Activated CD4-positive, alpha-beta memory T cell treated with anti-CD3 and anti-CD28 coated beads for 36 hours (primary cell): Measurements from ENCODE around the gene SORL1. TPM values are rescaled to one million over a fixed set of nuclear protein-coding genes. Genes with fewer than 3 reads are reported as not detected.

Experiments
- CTCF ChIA-PET: fragments of 350-600 bp; sonication (Branson Sonifier 250); formaldehyde crosslinking; loops from one replicate; lab custom pipeline; 2021; ENCODE audit warnings: antibody characterized with exemption, inconsistent platforms; lab: Charles Lee
- POLR2A ChIA-PET: fragments of 350-600 bp; sonication (Branson Sonifier 250); formaldehyde crosslinking; loops from one replicate; lab custom pipeline; 2021; ENCODE audit warnings: antibody characterized with exemption; lab: Charles Lee
- DNase-seq: peaks from one replicate; pipeline ENCODE4 v3.0.0-alpha.2; 2020
- H3K27ac Mint-ChIP-seq: one replicate; pipeline ENCODE4 v1.8.0; 2021; ENCODE audit warnings: mixed read lengths
- H3K27me3 Mint-ChIP-seq: one replicate; pipeline ENCODE4 v1.8.0; 2021; ENCODE audit warnings: mixed read lengths
- H3K36me3 Mint-ChIP-seq: one replicate; pipeline ENCODE4 v1.8.0; 2021; ENCODE audit warnings: mixed read lengths
- H3K4me1 Mint-ChIP-seq: one replicate; pipeline ENCODE4 v1.8.0; 2021; ENCODE audit warnings: low read depth, mixed read lengths
- H3K4me3 Mint-ChIP-seq: one replicate; pipeline ENCODE4 v1.8.0; 2021; ENCODE audit warnings: mild to moderate bottlenecking, mixed read lengths
- H3K9me3 Mint-ChIP-seq: one replicate; pipeline ENCODE4 v1.8.0; 2021; ENCODE audit warnings: mixed read lengths
- intact Hi-C: fragments of 100-400 bp; cut with micrococcal nuclease; formaldehyde crosslinking; loops from one replicate; pipeline ENCODE4 v1.15.1; 2023
- total RNA-seq, 2 experiments: library from RNA; stranded (reverse); gene quantifications; one replicate each; pipeline ENCODE4 v1.2.3, GENCODE V29; 2021

The SORL1 gene
- total RNA-seq, 2 experiments from 2014 or later = 48.1 to 49.3 TPM

DNA sequence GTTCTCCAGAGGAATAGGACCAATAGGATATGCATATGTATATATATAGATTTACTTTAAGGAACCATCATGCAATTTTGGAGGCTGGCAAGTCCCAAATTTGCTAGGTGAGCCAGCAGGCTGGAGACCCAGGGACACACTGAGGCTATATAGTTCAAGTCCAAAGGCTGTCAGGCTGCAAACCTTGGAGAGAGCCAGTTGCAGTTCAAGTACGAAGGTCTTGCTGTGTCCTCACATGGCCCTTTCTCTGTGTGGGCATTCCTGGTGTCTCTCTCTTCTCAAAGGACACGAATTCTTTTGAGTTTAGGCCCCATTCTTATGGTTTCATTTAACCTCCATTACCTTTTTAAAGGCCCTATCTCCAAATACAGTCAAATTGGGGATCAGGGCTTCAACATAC, 135.1 kb downstream of the SORL1 start:
- peaks cover 44% of the 10 kb centered on the region for H3K4me1 Mint-ChIP-seq
- no peak overlapping the region for H3K27ac Mint-ChIP-seq
- no peak for DNase-seq
- peaks cover 48% of the 10 kb centered on the region for H3K36me3 Mint-ChIP-seq
- intact Hi-C loops = no loop called here
- ChIA-PET CTCF (interaction anchor here (1.2 to 1.6 kb wide), 2 partner anchors 137 to 248 kb away, joined by 3 to 4 read pairs; no protein-coding TSS in a partner anchor), POLR2A (no interaction called here)
- no peak overlapping the region for H3K4me3 Mint-ChIP-seq
- H3K9me3 Mint-ChIP-seq = no peaks in the 10 kb centered on the region
- no peaks in the 10 kb centered on the region for H3K27me3 Mint-ChIP-seq

DNA sequence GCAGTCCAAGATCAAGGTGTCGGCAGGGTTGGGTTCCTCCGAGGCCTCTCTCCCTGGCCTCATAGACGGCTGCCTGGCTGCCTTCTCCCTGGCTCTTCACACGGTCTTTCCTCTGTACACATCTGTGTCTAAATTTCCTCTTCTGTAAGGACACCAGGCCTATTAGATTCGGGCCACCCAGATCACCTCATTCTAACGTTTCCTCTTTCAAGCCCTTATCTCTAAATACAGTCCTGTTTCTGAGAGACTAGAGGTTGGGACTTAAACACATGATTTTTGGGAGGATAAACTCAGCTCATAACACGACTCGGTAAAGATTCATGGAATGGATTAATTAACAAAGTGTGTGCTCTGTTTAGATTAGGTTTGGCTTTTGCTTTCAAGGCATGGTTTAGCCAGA, 136.6 kb downstream of the SORL1 start:
- Mint-ChIP-seq H3K4me1 (peaks cover 29% of the 10 kb centered on the region), H3K4me3 (no peak overlapping the region), H3K9me3 (no peaks in the 10 kb centered on the region), H3K36me3 (peaks cover 56% of the 10 kb centered on the region), H3K27ac (no peak overlapping the region), H3K27me3 (no peaks in the 10 kb centered on the region)
- ChIA-PET POLR2A (no interaction called here), CTCF (interaction anchor here (1.0 to 1.7 kb wide), 3 partner anchors 12 to 250 kb away, joined by 3 to 5 read pairs (median 3); no protein-coding TSS in a partner anchor)
- DNase-seq = no peak
- intact Hi-C loops = no loop called here

GRCh38 chr11:121589946-121590537, 137.9 kb downstream of the SORL1 start:
- H3K36me3 Mint-ChIP-seq = peaks cover 57% of the 10 kb centered on the region
- intact Hi-C loops = no loop called here
- peak; percentile 32 for DNase-seq
- no peaks in the 10 kb centered on the region for H3K9me3 Mint-ChIP-seq
- H3K27me3 Mint-ChIP-seq = no peaks in the 10 kb centered on the region
- CTCF ChIA-PET = interaction anchor here (1.1 to 3.8 kb wide), 8 partner anchors 57 to 342 kb away, joined by 3 to 21 read pairs (median 10); partner anchors contain the start of gene SC5D
- H3K4me1 Mint-ChIP-seq = peaks cover 25% of the 10 kb centered on the region
- peak overlapping the region; percentile 36 for H3K27ac Mint-ChIP-seq
- H3K4me3 Mint-ChIP-seq = no peak overlapping the region
- POLR2A ChIA-PET = interaction anchor here (0.7 kb wide), 1 partner anchor 122 kb away, joined by 4 read pairs; no protein-coding TSS in a partner anchor

DNA sequence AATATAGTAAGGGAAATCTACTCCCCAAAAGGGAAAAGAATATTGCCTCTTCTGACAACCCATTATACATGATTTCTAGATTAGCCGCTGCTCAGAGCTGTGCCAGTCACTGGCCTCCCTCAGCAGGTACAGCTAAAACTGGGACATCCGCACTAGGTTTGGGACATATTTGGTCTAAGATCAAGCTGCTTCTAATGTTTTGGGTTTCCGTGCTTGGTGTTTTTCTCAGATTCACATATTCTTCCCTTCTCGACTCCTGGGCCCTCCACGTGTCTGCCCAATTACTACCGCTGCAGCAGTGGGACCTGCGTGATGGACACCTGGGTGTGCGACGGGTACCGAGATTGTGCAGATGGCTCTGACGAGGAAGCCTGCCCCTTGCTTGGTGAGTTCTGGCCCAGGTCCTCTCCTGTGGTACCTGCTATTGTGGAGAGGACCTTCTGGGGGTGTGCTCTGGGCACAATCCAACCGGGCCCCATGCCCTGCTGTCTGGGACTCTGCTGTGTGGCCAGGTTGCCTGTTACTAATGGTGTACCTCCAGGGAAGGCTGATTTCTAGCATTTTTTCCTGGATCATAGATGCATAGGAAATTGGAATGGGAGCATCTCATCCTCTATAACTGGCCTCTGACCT, 138.8 kb downstream of the SORL1 start:
- no peak for DNase-seq
- peak overlapping the region; percentile 52 for H3K27ac Mint-ChIP-seq
- H3K9me3 Mint-ChIP-seq = no peaks in the 10 kb centered on the region
- POLR2A ChIA-PET = interaction anchor here (0.6 kb wide), 1 partner anchor 164 kb away, joined by 3 read pairs; no protein-coding TSS in a partner anchor
- peaks cover 60% of the 10 kb centered on the region for H3K36me3 Mint-ChIP-seq
- H3K4me1 Mint-ChIP-seq = peaks cover 25% of the 10 kb centered on the region
- intact Hi-C loops = loop anchor here (1.0 kb wide), 3 partner anchors 139 to 342 kb away; partner anchors contain the start of genes SORL1 and SORL1-AS1
- H3K4me3 Mint-ChIP-seq = no peak overlapping the region
- H3K27me3 Mint-ChIP-seq = no peaks in the 10 kb centered on the region
- CTCF ChIA-PET = interaction anchor here (0.6 to 3.8 kb wide), 25 partner anchors 9 to 396 kb away, joined by 3 to 28 read pairs (median 4); partner anchors contain the start of genes SC5D, SORL1 and SORL1-AS1

DNA sequence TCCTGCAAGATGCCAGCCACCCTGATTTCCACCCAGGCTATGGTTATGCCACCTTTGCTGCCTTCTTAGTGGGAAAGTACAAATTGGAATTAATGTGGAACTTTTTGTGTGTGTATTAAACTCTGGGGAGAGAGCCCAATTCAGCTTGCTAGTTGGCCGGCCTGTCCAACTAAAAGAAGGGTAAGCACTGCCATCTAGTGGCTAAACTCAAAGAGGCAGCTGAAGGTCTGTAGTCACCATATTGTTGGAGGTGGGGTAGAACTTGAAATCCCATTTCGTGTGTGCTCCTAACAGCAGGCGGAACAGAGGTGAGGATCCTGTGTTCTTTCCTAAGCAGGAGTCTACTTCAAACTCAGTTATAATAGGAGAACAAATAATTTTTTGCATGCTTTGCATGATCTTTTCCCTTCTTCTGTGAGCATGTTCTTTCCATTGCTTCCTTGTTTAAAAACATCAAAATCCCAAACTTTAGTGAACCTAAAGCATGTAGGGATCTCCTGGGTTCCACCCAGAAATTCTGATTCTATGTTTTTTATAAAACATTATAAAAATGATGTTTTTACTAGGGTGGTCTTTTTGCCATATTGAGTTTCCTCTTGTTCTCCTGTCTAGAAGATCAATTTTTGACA, 139.4 kb downstream of the SORL1 start:
- ChIA-PET POLR2A (interaction anchor here (0.6 kb wide), 1 partner anchor 165 kb away, joined by 3 read pairs; no protein-coding TSS in a partner anchor), CTCF (interaction anchor here (0.6 to 3.8 kb wide), 25 partner anchors 8 to 397 kb away, joined by 3 to 28 read pairs (median 4); partner anchors contain the start of genes SC5D, SORL1 and SORL1-AS1)
- Mint-ChIP-seq H3K9me3 (no peaks in the 10 kb centered on the region), H3K36me3 (peaks cover 59% of the 10 kb centered on the region), H3K27me3 (no peaks in the 10 kb centered on the region), H3K4me3 (no peak overlapping the region), H3K27ac (peak overlapping the region; percentile 52), H3K4me1 (peaks cover 25% of the 10 kb centered on the region)
- intact Hi-C loops = loop anchor here (1.0 kb wide), 3 partner anchors 139 to 342 kb away; partner anchors contain the start of genes SORL1 and SORL1-AS1
- peak; percentile 76 for DNase-seq

- CTCF ChIA-PET = interaction anchor here (1.9 to 3.8 kb wide), 5 partner anchors 142 to 342 kb away, joined by 12 to 28 read pairs (median 17); partner anchors contain the start of genes SORL1 and SORL1-AS1
- Mint-ChIP-seq H3K4me3 (no peak overlapping the region), H3K36me3 (peaks cover 59% of the 10 kb centered on the region), H3K9me3 (no peaks in the 10 kb centered on the region), H3K27me3 (no peaks in the 10 kb centered on the region), H3K4me1 (peaks cover 25% of the 10 kb centered on the region), H3K27ac (no peak overlapping the region)
- POLR2A ChIA-PET = no interaction called here
- intact Hi-C loops = no loop called here
- no peak for DNase-seq
These were observed 140.6 kb downstream of the SORL1 start for GRCh38 chr11:121592708-121593107.

DNA sequence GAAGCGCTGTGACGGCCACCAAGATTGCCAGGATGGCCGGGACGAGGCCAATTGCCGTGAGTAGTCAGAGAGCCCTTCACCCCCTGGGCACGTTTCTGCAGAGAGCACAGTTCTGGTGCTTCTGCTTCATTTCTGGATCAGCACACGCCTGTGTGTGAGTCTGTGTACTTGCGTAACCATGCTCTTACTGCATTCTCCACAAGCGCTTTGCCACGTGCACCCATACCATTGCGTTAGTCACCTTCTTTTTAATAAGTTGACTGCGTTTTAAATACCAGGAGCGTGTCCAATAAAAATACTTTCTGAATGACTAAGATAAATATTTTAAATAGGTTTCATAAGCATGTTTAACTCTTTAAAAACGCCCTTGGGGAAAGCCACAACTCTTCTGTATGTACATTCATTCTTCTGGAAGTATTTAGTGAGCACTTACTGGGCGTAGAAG, 143.6 kb downstream of the SORL1 start:
- H3K4me3 Mint-ChIP-seq = no peak overlapping the region
- ChIA-PET POLR2A (no interaction called here), CTCF (interaction anchor here (0.8 to 2.1 kb wide), 2 partner anchors 274 to 401 kb away, joined by 3 to 5 read pairs; no protein-coding TSS in a partner anchor)
- H3K4me1 Mint-ChIP-seq = peaks cover 8% of the 10 kb centered on the region
- no peak for DNase-seq
- peaks cover 56% of the 10 kb centered on the region for H3K36me3 Mint-ChIP-seq
- H3K27me3 Mint-ChIP-seq = no peaks in the 10 kb centered on the region
- H3K9me3 Mint-ChIP-seq = no peaks in the 10 kb centered on the region
- no peak overlapping the region for H3K27ac Mint-ChIP-seq
- intact Hi-C loops = no loop called here

DNA sequence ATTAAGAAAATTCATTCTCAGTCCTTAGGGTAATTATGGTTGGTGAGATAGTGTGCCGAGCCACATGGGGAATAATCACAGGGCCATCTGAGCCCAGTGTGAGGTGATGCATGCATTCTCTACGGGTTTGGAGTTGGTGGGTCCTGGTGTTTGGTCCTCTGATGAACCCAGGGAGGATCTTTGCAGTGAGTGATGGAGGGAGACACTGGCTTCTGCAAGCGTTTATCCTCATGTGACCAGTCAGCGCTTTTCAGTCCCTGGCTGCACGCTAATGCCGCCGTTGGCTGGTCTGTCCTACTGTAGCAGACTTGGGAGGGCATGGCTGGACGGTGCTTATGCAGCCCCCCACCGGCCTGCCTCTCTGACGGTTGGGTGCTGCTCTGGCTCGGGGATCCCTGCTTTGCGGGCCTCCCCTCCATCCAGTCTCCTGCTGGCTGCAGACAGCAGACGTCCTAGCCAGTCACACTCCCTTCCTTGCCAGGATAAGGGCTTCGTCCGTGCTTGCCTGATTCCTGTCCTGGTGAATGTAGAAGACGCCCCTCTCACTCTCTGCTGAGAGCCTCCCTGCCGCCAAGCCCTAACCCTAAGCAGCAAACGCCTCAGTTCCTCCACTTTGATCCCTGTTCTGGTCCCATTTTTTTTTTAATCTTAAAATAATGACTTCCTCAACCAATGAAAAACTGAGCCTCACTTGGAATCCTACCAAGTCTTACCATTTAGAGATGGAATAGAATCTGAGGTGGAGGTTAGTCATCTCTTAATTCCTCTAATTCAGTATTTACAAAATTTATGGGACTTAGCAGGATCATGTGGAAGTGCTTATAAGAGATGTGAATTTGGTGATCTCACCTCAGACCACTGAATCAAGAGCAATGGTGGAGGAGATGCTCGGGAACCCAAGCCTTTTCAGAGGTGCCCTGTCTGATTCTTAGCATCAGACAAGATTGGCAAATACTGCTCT, 144.4 kb downstream of the SORL1 start:
- no peaks in the 10 kb centered on the region for H3K9me3 Mint-ChIP-seq
- no peaks in the 10 kb centered on the region for H3K27me3 Mint-ChIP-seq
- intact Hi-C loops = no loop called here
- peaks cover 50% of the 10 kb centered on the region for H3K36me3 Mint-ChIP-seq
- CTCF ChIA-PET = no interaction called here
- peaks cover under 1% of the 10 kb centered on the region for H3K4me1 Mint-ChIP-seq
- POLR2A ChIA-PET = no interaction called here
- H3K4me3 Mint-ChIP-seq = no peak overlapping the region
- no peak overlapping the region for H3K27ac Mint-ChIP-seq
- DNase-seq = no peak

DNA sequence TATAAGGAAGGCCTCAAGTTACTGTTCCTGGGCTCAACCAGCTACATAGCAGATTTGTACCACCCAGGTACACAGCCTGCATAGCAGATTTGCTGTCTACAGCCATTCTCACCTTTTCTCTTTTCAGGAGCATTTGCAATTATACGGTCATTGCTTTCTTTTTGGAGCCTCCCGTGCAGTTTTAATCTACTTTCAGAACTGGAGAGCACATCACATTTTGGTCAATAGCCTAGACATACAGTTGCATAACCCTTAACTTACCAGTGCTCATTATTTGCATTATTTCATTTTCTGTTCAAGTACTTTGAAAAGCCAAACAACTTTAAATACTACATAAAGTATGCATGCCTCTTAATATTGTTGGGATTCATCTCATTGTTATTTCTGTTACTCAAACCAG, 151.2 kb downstream of the SORL1 start:
- Mint-ChIP-seq H3K36me3 (peaks cover 41% of the 10 kb centered on the region), H3K27me3 (no peaks in the 10 kb centered on the region), H3K9me3 (no peaks in the 10 kb centered on the region), H3K27ac (no peak overlapping the region), H3K4me1 (no peaks in the 10 kb centered on the region), H3K4me3 (no peak overlapping the region)
- POLR2A ChIA-PET = no interaction called here
- intact Hi-C loops = no loop called here
- CTCF ChIA-PET = no interaction called here
- DNase-seq = no peak

DNA sequence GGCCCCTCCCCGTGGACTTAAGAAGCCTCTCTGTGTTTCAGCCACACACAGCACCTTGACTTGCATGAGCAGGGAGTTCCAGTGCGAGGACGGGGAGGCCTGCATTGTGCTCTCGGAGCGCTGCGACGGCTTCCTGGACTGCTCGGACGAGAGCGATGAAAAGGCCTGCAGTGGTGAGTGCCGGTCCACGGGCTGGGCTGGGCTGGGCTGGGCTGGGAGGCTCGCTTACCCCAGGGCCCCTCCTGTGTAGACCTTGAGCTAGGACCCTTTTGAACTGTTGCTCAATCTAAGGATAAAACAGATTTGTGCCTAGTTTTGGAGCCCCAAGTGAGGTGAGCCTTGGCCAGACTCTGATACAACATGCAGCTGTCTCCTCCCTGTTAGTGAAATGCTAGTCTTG, 152.0 kb downstream of the SORL1 start:
- ChIA-PET POLR2A (no interaction called here), CTCF (no interaction called here)
- H3K4me3 Mint-ChIP-seq = no peak overlapping the region
- no peak overlapping the region for H3K27ac Mint-ChIP-seq
- DNase-seq = no peak
- H3K36me3 Mint-ChIP-seq = peaks cover 43% of the 10 kb centered on the region
- no peaks in the 10 kb centered on the region for H3K9me3 Mint-ChIP-seq
- H3K4me1 Mint-ChIP-seq = no peaks in the 10 kb centered on the region
- H3K27me3 Mint-ChIP-seq = no peaks in the 10 kb centered on the region
- intact Hi-C loops = no loop called here

GRCh38 chr11:121606354-121606753, 154.2 kb downstream of the SORL1 start:
- ChIA-PET POLR2A (no interaction called here), CTCF (no interaction called here)
- Mint-ChIP-seq H3K27ac (no peak overlapping the region), H3K36me3 (peaks cover 42% of the 10 kb centered on the region), H3K9me3 (no peaks in the 10 kb centered on the region), H3K27me3 (no peaks in the 10 kb centered on the region), H3K4me1 (no peaks in the 10 kb centered on the region), H3K4me3 (no peak overlapping the region)
- DNase-seq = no peak
- intact Hi-C loops = no loop called here
